Stimulated activated naive CD8-positive, alpha-beta T cell treated with anti-CD3 and anti-CD28 coated beads, Interleukin-15, amount 100 ng/mL, for 72 hours (primary cell): ENCODE data around the gene MAGEA3.
A peak's percentile ranks its signal among the peaks of the same experiment; 100 is the strongest.
"Not testable (repeated sequence)": the region's sequence is repeated elsewhere in the genome, so short reads cannot be mapped to it uniquely, and the experiment has no call there.

Source experiments
- ATAC-seq: fragments of 150-1000 bp; cut with Tn5 transposase; 2 replicates; pipeline ENCODE4 v1.10.0; 2021; ENCODE audit warnings: mild to moderate bottlenecking, moderate library complexity
- DNase-seq, 2 donors: peaks; one replicate each; pipeline ENCODE4 v3.0.0; 2021 to 2022
- H3K27ac Mint-ChIP-seq, 2 donors: one replicate each; pipeline ENCODE4 v1.8.0; 2022; ENCODE audit warnings: mild to moderate bottlenecking in 2 of 2, mixed read lengths in 2 of 2, moderate library complexity in 2 of 2
- H3K27me3 Mint-ChIP-seq: one replicate; pipeline ENCODE4 v1.8.0; 2022; ENCODE audit warnings: mixed read lengths
- H3K4me1 Mint-ChIP-seq: one replicate; pipeline ENCODE4 v1.8.0; 2022; ENCODE audit warnings: mild to moderate bottlenecking, mixed read lengths
- H3K4me3 Mint-ChIP-seq, 2 donors: one replicate each; pipeline ENCODE4 v1.8.0; 2022; ENCODE audit warnings: mild to moderate bottlenecking in 2 of 2, mixed read lengths in 2 of 2, moderate library complexity in 1 of 2
- H3K9me3 Mint-ChIP-seq, 2 donors: one replicate each; pipeline ENCODE4 v1.8.0; 2022; ENCODE audit warnings: mixed read lengths in 2 of 2

MAGEA3 gene, protein sequence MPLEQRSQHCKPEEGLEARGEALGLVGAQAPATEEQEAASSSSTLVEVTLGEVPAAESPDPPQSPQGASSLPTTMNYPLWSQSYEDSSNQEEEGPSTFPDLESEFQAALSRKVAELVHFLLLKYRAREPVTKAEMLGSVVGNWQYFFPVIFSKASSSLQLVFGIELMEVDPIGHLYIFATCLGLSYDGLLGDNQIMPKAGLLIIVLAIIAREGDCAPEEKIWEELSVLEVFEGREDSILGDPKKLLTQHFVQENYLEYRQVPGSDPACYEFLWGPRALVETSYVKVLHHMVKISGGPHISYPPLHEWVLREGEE

DNA sequence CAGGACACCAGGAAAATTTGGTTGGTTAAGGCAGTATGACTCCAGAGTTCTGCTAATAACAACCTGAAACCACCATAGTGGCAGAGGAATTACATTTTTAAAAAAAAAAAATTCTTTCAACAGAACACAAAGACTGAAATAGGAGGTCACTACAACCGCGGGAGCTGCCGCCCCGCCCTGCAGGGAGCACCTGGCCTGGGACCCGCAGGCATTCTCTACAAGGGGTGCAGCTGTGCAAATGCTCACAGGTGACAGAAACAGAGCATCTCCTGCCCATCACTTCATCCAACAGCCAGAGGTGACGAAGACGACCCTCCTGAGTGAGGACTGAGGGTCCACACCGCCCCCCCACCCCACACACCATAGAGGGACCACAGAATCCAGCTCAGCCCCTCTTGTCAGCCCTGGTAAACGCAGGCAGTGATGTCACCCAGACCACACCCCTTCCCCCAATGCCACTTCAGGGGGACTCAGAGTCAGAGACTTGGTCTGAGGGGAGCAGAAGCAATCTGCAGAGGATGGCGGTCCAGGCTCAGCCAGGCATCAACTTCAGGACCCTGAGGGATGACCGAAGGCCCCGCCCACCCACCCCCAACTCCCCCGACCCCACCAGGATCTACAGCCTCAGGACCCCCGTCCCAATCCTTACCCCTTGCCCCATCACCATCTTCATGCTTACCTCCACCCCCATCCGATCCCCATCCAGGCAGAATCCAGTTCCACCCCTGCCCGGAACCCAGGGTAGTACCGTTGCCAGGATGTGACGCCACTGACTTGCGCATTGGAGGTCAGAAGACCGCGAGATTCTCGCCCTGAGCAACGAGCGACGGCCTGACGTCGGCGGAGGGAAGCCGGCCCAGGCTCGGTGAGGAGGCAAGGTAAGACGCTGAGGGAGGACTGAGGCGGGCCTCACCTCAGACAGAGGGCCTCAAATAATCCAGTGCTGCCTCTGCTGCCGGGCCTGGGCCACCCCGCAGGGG, at the start of gene MAGEA3:
Gene MAGEA3, plus strand, starts transcription at position 843 of the 980 bp plus-strand sequence. CDS start 2,039 bp downstream, outside the sequence.
- not testable (repeated sequence) for H3K4me1 Mint-ChIP-seq, H3K9me3 Mint-ChIP-seq, ATAC-seq, H3K27ac Mint-ChIP-seq, H3K4me3 Mint-ChIP-seq, H3K27me3 Mint-ChIP-seq, DNase-seq

DNA sequence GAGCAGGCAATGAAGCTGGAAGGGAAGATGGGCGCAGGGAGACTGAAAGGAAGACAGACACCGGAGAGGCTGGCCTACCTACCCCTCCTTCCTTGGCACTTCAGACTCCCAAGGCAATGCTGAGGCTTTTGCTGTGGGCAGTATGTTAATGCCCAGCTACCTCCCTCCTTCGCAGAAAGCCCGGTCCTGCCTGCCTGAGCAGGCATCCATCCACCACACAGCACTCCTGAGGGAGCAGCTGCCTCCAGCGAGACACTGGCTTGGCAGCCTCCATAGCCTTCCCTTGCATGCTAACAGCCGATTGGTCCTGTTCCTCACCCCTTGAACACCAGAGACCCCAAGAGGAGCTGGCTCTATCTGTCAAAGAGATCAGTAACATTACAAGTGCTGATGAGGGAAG, 46.5 kb upstream of the MAGEA3 start:
- ATAC-seq (no peak), DNase-seq (no peak)
- Mint-ChIP-seq H3K4me3 (no peak overlapping the region), H3K27ac (no peak overlapping the region), H3K27me3 (peaks cover 31% of the 10 kb centered on the region), H3K4me1 (no peaks in the 10 kb centered on the region), H3K9me3 (no peaks in the 10 kb centered on the region)

DNA sequence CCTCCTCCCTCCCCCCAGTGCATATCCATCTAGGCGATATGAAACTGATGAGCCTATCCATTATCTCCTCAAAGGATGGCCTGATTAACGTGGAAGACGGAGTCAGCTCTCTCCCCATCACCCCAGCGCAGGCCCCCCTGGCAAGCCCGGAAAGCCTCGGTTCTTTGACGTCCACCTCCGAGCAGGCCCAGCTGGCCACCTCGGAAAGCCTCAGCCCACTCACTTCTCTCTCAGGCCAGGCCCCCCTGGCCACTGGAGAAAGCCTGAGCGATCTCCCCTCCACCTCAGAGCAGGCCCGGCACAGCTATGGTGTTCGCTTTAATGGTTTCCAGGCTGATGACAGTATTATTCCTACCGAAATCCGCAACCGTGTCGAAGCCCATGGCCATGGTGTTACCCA, 46.1 kb upstream of the MAGEA3 start:
- no peak overlapping the region for H3K4me3 Mint-ChIP-seq
- no peaks in the 10 kb centered on the region for H3K9me3 Mint-ChIP-seq
- H3K27ac Mint-ChIP-seq = no peak overlapping the region
- DNase-seq = no peak
- H3K4me1 Mint-ChIP-seq = no peaks in the 10 kb centered on the region
- peaks cover 31% of the 10 kb centered on the region for H3K27me3 Mint-ChIP-seq
- no peak for ATAC-seq

DNA sequence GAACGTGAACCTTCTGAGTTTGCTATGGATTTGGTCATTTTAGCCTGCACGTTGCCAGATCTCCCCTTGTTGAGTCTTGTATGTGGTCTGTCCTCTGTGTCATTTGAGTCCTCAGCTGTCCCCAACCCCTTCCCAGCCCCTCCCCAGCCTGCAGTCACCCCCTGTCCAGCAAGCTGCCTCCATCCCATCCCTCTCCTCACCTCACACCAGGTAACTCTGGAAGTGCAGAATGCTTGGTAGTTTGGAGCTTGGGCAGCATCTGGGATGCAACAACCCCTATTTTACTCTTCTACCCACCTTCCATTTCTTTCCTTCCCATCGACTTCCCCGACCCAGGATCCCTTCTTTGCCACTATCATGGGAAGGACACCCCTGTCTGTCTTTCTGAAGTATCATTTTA, 42.5 kb upstream of the MAGEA3 start:
- no peaks in the 10 kb centered on the region for H3K9me3 Mint-ChIP-seq

DNA sequence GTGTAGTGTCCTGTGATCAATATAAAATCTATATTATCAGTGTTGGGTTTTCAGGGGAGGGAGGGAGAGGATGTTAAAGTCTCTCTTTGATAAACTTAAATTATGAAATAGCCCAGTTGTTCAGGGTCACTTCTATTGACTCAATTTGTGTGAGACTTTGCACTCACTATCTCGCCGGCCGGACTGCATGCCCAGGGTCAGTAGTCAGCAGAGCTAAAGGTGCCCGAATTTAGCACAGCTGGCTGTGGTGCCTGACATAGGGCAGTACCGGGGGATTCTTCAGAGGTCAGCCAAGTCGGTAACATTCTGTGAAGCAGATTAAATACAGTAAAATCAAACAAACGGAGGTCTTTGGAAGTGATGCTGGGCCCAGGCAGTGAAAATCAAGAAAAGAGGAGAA, 41.7 kb upstream of the MAGEA3 start:
- Mint-ChIP-seq H3K27ac (no peak overlapping the region), H3K27me3 (peaks cover 13% of the 10 kb centered on the region), H3K4me1 (no peaks in the 10 kb centered on the region), H3K4me3 (no peak overlapping the region), H3K9me3 (no peaks in the 10 kb centered on the region)
- ATAC-seq = no peak
- no peak for DNase-seq

More for the DNA sequence above, 42.5 kb upstream of the MAGEA3 start:
- Mint-ChIP-seq H3K27me3 (peaks cover 13% of the 10 kb centered on the region), H3K4me3 (no peak overlapping the region), H3K27ac (no peak overlapping the region), H3K4me1 (no peaks in the 10 kb centered on the region)
- DNase-seq (no peak), ATAC-seq (no peak)

DNA sequence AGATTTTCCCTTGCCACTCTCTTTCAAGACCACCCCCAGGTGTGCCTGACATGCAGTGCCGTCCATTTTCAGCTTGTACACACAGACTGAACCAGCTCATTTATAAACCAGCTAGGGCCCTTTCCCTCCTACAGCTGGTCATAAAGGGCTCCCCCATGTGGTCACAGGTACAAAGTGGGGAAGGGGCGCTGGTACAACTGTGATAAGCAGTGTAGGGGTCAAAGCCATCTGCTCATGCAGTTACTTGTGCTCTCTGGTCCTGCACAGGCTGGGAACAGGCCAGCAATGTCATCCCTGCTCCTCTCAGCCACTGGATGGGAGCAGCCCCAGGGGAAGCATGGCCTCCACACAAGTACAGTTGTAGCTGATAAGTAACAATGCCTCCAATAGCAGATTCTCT, 40.3 kb upstream of the MAGEA3 start:
- H3K4me1 Mint-ChIP-seq = no peaks in the 10 kb centered on the region
- H3K27me3 Mint-ChIP-seq = peaks cover 13% of the 10 kb centered on the region
- DNase-seq = no peak

DNA sequence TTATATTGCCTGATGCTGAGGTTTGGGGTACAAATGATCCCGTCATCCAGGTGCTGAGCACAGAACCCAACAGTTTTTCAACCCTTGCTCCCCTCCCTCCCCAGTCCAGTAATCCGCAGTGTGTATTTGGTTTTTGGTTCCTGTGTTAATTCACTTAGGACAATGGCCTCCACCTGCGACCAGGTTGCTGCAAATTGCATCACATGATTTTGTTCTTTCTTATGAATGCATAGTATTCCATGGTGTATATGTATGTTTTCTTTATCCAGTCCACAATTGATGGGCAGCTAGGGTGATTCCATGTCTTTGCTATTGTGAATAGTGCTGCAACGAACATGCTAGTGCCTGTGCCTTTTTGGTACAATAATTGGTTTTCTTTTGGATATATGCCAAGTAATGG, 35.5 kb upstream of the MAGEA3 start:
- DNase-seq = no peak
- peaks cover 9 to 15% of the 10 kb centered on the region in 2 donors for H3K9me3 Mint-ChIP-seq
- no peaks in the 10 kb centered on the region for H3K4me1 Mint-ChIP-seq
- no peak for ATAC-seq
- H3K27ac Mint-ChIP-seq = no peak overlapping the region
- H3K27me3 Mint-ChIP-seq = no peaks in the 10 kb centered on the region
- no peak overlapping the region for H3K4me3 Mint-ChIP-seq

More for the DNA sequence above, 40.3 kb upstream of the MAGEA3 start:
- no peaks in the 10 kb centered on the region for H3K9me3 Mint-ChIP-seq
- H3K27ac Mint-ChIP-seq = no peak overlapping the region
- no peak for ATAC-seq
- H3K4me3 Mint-ChIP-seq = no peak overlapping the region

DNA sequence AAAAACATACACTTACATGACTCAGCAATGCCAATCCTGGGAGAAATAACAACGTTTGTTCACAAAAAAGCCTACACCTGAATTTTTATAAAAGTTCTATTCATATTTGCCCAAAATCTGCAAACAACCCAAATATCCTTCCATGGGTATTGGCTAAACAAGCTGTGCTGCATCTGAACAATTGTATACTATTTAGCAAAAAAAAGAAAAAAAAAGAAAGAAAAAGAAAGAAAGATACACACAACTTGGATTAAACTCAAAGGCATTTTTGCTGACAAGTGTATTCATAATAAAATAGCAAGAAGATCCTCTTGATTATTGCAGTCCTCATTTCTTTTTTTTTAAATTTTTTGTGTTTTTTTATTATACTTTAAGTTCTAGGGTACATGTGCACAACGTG, 24.5 kb upstream of the MAGEA3 start:
- no peak overlapping the region for H3K4me3 Mint-ChIP-seq
- ATAC-seq (no peak), DNase-seq (no peak)
- no peaks in the 10 kb centered on the region for H3K9me3 Mint-ChIP-seq
- no peaks in the 10 kb centered on the region for H3K4me1 Mint-ChIP-seq
- H3K27ac Mint-ChIP-seq = no peak overlapping the region
- peaks cover 6% of the 10 kb centered on the region for H3K27me3 Mint-ChIP-seq

DNA sequence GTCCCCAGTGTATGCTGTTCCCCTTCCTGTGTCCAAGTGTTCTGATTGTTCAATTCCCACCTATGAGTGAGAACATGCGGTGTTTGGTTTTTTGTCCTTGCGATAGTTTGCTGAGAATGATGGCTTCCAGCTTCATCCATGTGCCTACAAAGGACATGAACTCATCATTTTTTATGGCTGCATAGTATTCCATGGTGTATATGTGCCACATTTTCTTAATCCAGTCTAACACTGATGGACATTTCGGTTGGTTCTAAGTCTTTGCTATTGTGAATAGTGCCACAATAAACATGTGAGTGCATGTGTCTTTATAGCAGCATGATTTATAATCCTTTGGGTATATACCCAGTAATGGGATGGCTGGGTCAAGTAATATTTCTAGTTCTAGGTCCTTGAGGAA, 23.9 kb upstream of the MAGEA3 start:
- not testable (repeated sequence) for H3K4me1 Mint-ChIP-seq

DNA sequence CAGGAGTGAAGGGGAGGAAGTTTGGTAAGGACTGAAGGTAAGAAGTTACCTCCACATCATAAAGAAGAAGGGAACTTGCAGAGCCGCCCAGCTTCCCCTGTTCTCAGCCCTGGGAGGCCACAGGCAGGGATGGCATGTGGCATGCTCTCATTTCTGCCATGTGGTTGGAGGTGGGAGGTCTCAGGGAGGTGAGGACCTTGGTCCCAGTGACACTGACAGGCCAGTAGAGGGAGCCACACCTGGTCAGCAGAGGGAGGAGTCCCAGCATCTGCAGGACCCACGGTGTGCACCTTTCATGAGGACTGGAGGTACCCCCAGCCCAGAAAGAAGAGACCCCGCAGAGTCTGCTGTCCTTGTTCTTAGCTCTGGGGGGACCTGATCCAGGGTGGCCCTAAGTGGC, 17.6 kb upstream of the MAGEA3 start:
- peak; percentile 64 for ATAC-seq
- not testable (repeated sequence) for H3K4me1 Mint-ChIP-seq, H3K27ac Mint-ChIP-seq, H3K4me3 Mint-ChIP-seq, H3K27me3 Mint-ChIP-seq, DNase-seq, H3K9me3 Mint-ChIP-seq

More for the DNA sequence above, 23.9 kb upstream of the MAGEA3 start:
- not testable (repeated sequence) for H3K9me3 Mint-ChIP-seq, ATAC-seq, H3K27me3 Mint-ChIP-seq, H3K4me3 Mint-ChIP-seq, DNase-seq, H3K27ac Mint-ChIP-seq

DNA sequence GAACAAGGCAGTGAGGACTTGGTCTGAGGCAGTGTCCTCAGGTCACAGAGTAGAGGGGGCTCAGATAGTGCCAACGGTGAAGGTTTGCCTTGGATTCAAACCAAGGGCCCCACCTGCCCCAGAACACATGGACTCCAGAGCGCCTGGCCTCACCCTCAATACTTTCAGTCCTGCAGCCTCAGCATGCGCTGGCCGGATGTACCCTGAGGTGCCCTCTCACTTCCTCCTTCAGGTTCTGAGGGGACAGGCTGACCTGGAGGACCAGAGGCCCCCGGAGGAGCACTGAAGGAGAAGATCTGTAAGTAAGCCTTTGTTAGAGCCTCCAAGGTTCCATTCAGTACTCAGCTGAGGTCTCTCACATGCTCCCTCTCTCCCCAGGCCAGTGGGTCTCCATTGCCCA, 1.8 kb downstream of the MAGEA3 start:
- H3K4me3 Mint-ChIP-seq, DNase-seq, ATAC-seq, H3K27ac Mint-ChIP-seq, H3K4me1 Mint-ChIP-seq, H3K27me3 Mint-ChIP-seq, H3K9me3 Mint-ChIP-seq: not testable (repeated sequence)

DNA sequence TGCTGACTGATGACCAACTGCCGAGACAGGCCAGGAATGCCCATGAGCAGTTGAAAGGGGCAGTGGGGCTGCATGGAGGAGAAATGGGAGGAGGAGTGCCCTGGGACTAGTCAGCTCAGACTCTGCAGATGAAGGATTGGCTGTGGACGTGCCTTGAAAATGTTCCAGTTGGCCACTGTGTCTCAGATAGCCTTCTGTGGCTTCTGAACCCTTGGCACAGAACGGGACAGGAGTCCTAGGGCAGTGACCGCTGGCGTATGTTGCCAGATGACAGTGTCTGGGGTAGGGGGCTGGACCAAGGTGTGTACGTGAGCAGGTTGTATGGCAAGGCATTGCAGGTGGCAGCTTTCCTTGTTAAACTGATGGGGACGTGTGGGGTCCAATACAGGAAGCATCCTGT, 7.9 kb downstream of the MAGEA3 start:
- not testable (repeated sequence) for H3K4me3 Mint-ChIP-seq, ATAC-seq, H3K9me3 Mint-ChIP-seq, H3K4me1 Mint-ChIP-seq, H3K27me3 Mint-ChIP-seq, DNase-seq, H3K27ac Mint-ChIP-seq

DNA sequence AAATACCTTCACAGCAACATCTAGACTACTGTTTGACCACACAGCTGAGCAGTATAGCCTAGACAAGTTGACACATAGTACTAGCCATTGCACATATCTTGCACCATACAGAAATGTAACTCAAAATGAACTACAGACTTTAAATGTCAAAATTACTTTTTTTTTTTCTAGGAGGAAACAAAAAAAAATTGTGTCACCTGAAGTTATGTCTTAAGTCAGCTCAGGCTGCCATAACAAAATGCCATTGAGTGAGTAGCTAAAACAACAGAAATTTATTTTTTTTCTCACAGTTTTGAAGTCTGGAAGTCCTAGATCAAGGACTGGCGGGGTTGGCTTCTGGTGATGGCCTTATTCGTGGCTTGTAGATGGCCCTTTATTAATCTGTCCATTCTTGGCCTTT, 10.6 kb downstream of the MAGEA3 start, which contains the start of gene CSAG2:
Gene CSAG2, minus strand, starts transcription at position 101 of the 400 bp plus-strand sequence. CDS start 161 bp downstream, outside the sequence.
- H3K4me1 Mint-ChIP-seq, ATAC-seq, H3K27me3 Mint-ChIP-seq, H3K27ac Mint-ChIP-seq, H3K4me3 Mint-ChIP-seq, H3K9me3 Mint-ChIP-seq, DNase-seq: not testable (repeated sequence)

DNA sequence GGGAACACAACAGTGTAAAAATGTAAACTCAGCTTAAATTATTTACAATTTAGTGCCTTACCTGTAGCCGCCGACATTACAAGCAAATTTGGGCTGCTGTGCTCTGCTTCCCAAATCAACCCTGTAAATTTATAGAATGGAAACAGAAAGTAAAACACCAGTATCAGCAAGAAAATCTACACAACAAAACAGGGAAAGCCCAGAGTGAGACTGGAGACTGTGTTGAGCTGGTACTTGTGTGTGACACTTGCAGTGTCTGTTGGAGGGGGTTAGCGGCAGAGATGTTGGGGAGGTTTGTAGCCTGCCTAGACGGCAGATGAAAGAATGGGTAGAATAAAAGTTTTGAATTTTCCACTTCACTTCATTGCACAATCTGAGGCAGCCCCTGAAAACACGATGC, 14.6 kb downstream of the MAGEA3 start:
- not testable (repeated sequence) for DNase-seq, H3K4me3 Mint-ChIP-seq, H3K9me3 Mint-ChIP-seq, H3K27ac Mint-ChIP-seq, H3K27me3 Mint-ChIP-seq, H3K4me1 Mint-ChIP-seq, ATAC-seq

DNA sequence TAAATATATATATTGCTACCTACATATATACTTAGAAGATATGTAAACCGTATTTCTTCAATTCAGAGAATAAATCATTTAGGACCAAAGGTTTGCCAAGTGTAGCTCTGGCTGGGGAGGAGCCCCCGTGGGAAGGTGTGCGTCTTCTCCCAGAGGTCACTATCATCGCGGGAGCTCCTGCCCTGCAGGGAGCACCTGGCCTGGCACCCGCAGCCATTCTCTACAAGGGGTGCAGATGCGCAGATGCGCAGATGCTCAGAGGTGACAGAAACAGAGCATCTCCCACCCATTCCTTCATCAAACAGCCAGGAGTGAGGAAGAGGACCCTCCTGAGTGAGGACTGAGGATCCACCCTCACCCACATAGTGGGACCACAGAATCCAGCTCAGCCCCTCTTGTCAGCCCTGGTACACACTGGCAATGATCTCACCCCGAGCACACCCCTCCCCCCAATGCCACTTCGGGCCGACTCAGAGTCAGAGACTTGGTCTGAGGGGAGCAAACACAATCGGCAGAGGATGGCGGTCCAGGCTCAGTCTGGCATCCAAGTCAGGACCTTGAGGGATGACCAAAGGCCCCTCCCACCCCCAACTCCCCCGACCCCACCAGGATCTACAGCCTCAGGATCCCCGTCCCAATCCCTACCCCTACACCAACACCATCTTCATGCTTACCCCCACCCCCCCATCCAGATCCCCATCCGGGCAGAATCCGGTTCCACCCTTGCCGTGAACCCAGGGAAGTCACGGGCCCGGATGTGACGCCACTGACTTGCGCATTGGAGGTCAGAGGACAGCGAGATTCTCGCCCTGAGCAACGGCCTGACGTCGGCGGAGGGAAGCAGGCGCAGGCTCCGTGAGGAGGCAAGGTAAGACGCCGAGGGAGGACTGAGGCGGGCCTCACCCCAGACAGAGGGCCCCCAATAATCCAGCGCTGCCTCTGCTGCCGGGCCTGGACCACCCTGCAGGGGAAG, 15.5 kb downstream of the MAGEA3 start, which contains the start of gene MAGEA2B:
Gene MAGEA2B, plus strand, starts transcription at position 814 of the 973 bp plus-strand sequence. CDS start 2,479 bp downstream, outside the sequence.
- H3K4me3 Mint-ChIP-seq, H3K4me1 Mint-ChIP-seq, H3K27ac Mint-ChIP-seq, DNase-seq, H3K9me3 Mint-ChIP-seq, ATAC-seq, H3K27me3 Mint-ChIP-seq: not testable (repeated sequence)
